ENCODE measurements around the gene C6orf47.

DNA sequence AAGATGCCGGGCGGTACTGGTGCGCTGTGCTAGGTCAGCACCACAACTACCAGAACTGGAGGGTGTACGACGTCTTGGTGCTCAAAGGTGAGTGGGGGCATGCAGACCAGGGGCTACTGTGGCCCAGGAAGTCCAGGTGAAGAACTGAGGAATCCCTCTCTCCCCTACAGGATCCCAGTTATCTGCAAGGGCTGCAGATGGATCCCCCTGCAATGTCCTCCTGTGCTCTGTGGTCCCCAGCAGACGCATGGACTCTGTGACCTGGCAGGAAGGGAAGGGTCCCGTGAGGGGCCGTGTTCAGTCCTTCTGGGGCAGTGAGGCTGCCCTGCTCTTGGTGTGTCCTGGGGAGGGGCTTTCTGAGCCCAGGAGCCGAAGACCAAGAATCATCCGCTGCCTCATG is 47.1 kb upstream of the C6orf47 start:
- TF ChIP-seq, protein P1, sequence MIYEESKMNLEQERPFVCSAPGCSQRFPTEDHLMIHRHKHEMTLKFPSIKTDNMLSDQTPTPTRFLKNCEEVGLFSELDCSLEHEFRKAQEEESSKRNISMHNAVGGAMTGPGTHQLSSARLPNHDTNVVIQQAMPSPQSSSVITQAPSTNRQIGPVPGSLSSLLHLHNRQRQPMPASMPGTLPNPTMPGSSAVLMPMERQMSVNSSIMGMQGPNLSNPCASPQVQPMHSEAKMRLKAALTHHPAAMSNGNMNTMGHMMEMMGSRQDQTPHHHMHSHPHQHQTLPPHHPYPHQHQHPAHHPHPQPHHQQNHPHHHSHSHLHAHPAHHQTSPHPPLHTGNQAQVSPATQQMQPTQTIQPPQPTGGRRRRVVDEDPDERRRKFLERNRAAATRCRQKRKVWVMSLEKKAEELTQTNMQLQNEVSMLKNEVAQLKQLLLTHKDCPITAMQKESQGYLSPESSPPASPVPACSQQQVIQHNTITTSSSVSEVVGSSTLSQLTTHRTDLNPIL (CRISPR knock-in tag; IDR thresholded peaks at IDR 0.05; ENCODE audit: low read depth), result no peak
- TF ChIP-seq ZC3H10 (CRISPR knock-in tag; IDR thresholded peaks at IDR 0.05) (no peak), ARNTL (CRISPR knock-in tag; IDR thresholded peaks at IDR 0.05; ENCODE audit: borderline replicate concordance, low read depth) (no peak), PPARA (CRISPR knock-in tag; IDR thresholded peaks at IDR 0.05; ENCODE audit: borderline replicate concordance) (no peak), ZFP30 (CRISPR knock-in tag; IDR thresholded peaks at IDR 0.05) (no peak), ZNF8 (CRISPR knock-in tag; IDR thresholded peaks at IDR 0.05) (no peak)
- TF ChIP-seq, protein P2, sequence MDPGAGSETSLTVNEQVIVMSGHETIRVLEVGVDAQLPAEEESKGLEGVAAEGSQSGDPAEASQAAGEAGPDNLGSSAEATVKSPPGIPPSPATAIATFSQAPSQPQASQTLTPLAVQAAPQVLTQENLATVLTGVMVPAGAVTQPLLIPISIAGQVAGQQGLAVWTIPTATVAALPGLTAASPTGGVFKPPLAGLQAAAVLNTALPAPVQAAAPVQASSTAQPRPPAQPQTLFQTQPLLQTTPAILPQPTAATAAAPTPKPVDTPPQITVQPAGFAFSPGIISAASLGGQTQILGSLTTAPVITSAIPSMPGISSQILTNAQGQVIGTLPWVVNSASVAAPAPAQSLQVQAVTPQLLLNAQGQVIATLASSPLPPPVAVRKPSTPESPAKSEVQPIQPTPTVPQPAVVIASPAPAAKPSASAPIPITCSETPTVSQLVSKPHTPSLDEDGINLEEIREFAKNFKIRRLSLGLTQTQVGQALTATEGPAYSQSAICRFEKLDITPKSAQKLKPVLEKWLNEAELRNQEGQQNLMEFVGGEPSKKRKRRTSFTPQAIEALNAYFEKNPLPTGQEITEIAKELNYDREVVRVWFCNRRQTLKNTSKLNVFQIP (CRISPR knock-in tag; IDR thresholded peaks at IDR 0.05; ENCODE audit: borderline replicate concordance, low read depth), result no peak
- TF ChIP-seq, protein P3, sequence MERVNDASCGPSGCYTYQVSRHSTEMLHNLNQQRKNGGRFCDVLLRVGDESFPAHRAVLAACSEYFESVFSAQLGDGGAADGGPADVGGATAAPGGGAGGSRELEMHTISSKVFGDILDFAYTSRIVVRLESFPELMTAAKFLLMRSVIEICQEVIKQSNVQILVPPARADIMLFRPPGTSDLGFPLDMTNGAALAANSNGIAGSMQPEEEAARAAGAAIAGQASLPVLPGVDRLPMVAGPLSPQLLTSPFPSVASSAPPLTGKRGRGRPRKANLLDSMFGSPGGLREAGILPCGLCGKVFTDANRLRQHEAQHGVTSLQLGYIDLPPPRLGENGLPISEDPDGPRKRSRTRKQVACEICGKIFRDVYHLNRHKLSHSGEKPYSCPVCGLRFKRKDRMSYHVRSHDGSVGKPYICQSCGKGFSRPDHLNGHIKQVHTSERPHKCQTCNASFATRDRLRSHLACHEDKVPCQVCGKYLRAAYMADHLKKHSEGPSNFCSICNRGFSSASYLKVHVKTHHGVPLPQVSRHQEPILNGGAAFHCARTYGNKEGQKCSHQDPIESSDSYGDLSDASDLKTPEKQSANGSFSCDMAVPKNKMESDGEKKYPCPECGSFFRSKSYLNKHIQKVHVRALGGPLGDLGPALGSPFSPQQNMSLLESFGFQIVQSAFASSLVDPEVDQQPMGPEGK (CRISPR knock-in tag; IDR thresholded peaks at IDR 0.05; ENCODE audit: borderline replicate concordance), result no peak

All from SK-N-SH treated with all-trans-retinoic acid at 6 μM for 48 hours (cell line).